Central memory CD8-positive, alpha-beta T cell (primary cell): ENCODE results near the gene BCL2L1.
A peak's percentile ranks its signal among the peaks of the same experiment; 100 is the strongest.

Experiments used
- ATAC-seq: fragments of 150-1000 bp; cut with Tn5 transposase; replicated peaks from 2 replicates; pipeline ENCODE4 v1.10.0; 2022; ENCODE audit warnings: mild to moderate bottlenecking, moderate FRiP score, moderate number of reproducible peaks; ENCODE audit not compliant: poor library complexity, severe bottlenecking; ENCODE audit errors: extremely low read depth
- DNase-seq, 2 donors: peaks; one replicate each; pipeline ENCODE4 v3.0.0; 2021; ENCODE audit warnings: low spot score in 2 of 2
- H3K27ac Mint-ChIP-seq: one replicate; pipeline ENCODE4 v1.8.0; 2022; ENCODE audit warnings: low read depth, mild to moderate bottlenecking, moderate library complexity, mixed read lengths
- H3K27me3 Mint-ChIP-seq: one replicate; pipeline ENCODE4 v1.8.0; 2022; ENCODE audit warnings: mixed read lengths
- H3K36me3 Mint-ChIP-seq: one replicate; pipeline ENCODE4 v1.8.0; 2022; ENCODE audit warnings: mild to moderate bottlenecking, moderate library complexity, mixed read lengths; ENCODE audit not compliant: insufficient read depth
- H3K4me1 Mint-ChIP-seq: one replicate; pipeline ENCODE4 v1.8.0; 2022; ENCODE audit warnings: mixed read lengths
- H3K4me3 Mint-ChIP-seq: one replicate; pipeline ENCODE4 v1.8.0; 2022; ENCODE audit warnings: mild to moderate bottlenecking, moderate library complexity, mixed read lengths
- H3K9me3 Mint-ChIP-seq: one replicate; pipeline ENCODE4 v1.8.0; 2022; ENCODE audit warnings: mixed read lengths

The BCL2L1 gene

GRCh38 chr20:31690124-31690666, 32.5 kb downstream of the BCL2L1 start:
- peak overlapping the region; percentile 72 for H3K27ac Mint-ChIP-seq
- H3K27me3 Mint-ChIP-seq = no peaks in the 10 kb centered on the region
- ATAC-seq (no peak), DNase-seq (no peak)
- H3K4me3 Mint-ChIP-seq = no peak overlapping the region
- H3K36me3 Mint-ChIP-seq = peaks cover 23% of the 10 kb centered on the region
- H3K4me1 Mint-ChIP-seq = peaks cover 68% of the 10 kb centered on the region
- no peaks in the 10 kb centered on the region for H3K9me3 Mint-ChIP-seq

DNA sequence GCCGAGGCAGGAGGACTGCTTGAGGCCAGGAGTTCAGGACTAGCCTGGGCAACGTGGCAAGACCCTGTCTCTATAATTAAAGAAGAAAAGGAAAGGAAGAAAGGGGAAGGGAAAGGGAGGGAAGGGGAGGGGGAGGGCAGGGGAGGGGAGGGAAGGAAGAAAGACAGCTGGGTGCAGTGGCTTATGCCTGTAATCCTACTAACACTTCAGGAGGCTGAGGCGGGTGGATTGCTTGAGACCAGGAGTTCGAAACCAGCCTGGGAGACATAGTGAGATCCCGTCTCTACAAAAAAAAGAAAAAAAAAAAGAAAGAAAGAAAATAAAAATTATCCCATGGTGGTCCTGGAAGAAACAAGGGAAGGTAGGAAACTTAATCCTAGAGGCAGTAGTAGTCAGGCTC, 33.5 kb downstream of the BCL2L1 start:
- H3K27ac Mint-ChIP-seq = peak overlapping the region; percentile 90
- DNase-seq (no peak), ATAC-seq (no peak)
- H3K9me3 Mint-ChIP-seq = no peaks in the 10 kb centered on the region
- no peaks in the 10 kb centered on the region for H3K27me3 Mint-ChIP-seq
- peaks cover 23% of the 10 kb centered on the region for H3K36me3 Mint-ChIP-seq
- H3K4me1 Mint-ChIP-seq = peaks cover 68% of the 10 kb centered on the region
- H3K4me3 Mint-ChIP-seq = no peak overlapping the region

DNA sequence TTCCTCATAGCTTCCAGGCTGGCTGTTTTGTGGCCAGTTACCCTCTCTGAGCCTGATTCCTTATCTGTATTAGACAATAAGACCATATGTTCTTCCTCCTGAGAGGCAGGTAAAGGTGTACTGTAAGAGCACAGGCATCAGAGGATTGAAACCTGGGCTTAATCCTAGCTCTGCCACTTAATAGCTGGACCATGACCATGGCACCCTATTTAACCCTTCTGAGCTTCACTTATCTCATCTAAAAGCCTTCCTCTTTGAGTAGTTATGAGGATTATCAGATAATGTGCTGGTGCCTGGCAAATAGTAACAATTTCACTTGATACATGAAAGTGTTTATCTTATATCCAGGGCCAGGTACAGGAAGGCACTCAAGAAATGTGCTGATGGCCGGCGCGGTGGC, 34.9 kb downstream of the BCL2L1 start:
- DNase-seq (no peak), ATAC-seq (no peak)
- Mint-ChIP-seq H3K27ac (peak overlapping the region; percentile 90), H3K27me3 (no peaks in the 10 kb centered on the region), H3K9me3 (no peaks in the 10 kb centered on the region), H3K4me3 (no peak overlapping the region), H3K36me3 (peaks cover 26% of the 10 kb centered on the region), H3K4me1 (peaks cover 69% of the 10 kb centered on the region)

- no peak overlapping the region for H3K4me3 Mint-ChIP-seq
- H3K9me3 Mint-ChIP-seq = no peaks in the 10 kb centered on the region
- H3K27ac Mint-ChIP-seq = peak overlapping the region; percentile 84
- DNase-seq (no peak), ATAC-seq (no peak)
- H3K36me3 Mint-ChIP-seq = peaks cover 21% of the 10 kb centered on the region
- peaks cover 72% of the 10 kb centered on the region for H3K4me1 Mint-ChIP-seq
- no peaks in the 10 kb centered on the region for H3K27me3 Mint-ChIP-seq
Observed at GRCh38 chr20:31685853-31686643, 36.6 kb downstream of the BCL2L1 start.

GRCh38 chr20:31684153-31685015, 38.3 kb downstream of the BCL2L1 start:
- peaks cover 18% of the 10 kb centered on the region for H3K36me3 Mint-ChIP-seq
- H3K4me1 Mint-ChIP-seq = peaks cover 81% of the 10 kb centered on the region
- H3K4me3 Mint-ChIP-seq = peak overlapping the region; percentile 36
- ATAC-seq (peak; percentile 56), DNase-seq (no peak)
- H3K27ac Mint-ChIP-seq = peak overlapping the region; percentile 84
- H3K27me3 Mint-ChIP-seq = no peaks in the 10 kb centered on the region
- H3K9me3 Mint-ChIP-seq = no peaks in the 10 kb centered on the region

- ATAC-seq = no peak
- Mint-ChIP-seq H3K4me1 (peaks cover 87% of the 10 kb centered on the region), H3K4me3 (peak overlapping the region; percentile 7)
Observed at GRCh38 chr20:31682927-31683326, 39.7 kb downstream of the BCL2L1 start.

GRCh38 chr20:31682352-31682751, 40.3 kb downstream of the BCL2L1 start:
- ATAC-seq (no peak), DNase-seq (no peak)
- Mint-ChIP-seq H3K4me1 (peaks cover 93% of the 10 kb centered on the region), H3K27ac (peak overlapping the region; percentile 88), H3K27me3 (no peaks in the 10 kb centered on the region), H3K4me3 (no peak overlapping the region), H3K36me3 (peaks cover 16% of the 10 kb centered on the region), H3K9me3 (no peaks in the 10 kb centered on the region)

More at GRCh38 chr20:31682927-31683326, 39.7 kb downstream of the BCL2L1 start:
- Mint-ChIP-seq H3K9me3 (no peaks in the 10 kb centered on the region), H3K36me3 (peaks cover 17% of the 10 kb centered on the region), H3K27me3 (no peaks in the 10 kb centered on the region), H3K27ac (peak overlapping the region; percentile 88)
- DNase-seq = no peak

- Mint-ChIP-seq H3K36me3 (peaks cover 14% of the 10 kb centered on the region), H3K27ac (peak overlapping the region; percentile 90), H3K4me1 (peaks cover 92% of the 10 kb centered on the region), H3K27me3 (no peaks in the 10 kb centered on the region), H3K4me3 (no peak overlapping the region), H3K9me3 (no peaks in the 10 kb centered on the region)
- ATAC-seq = no peak
- DNase-seq = no peak
Observed at GRCh38 chr20:31681769-31682168, 40.9 kb downstream of the BCL2L1 start.

GRCh38 chr20:31681128-31681727, 41.4 kb downstream of the BCL2L1 start:
- Mint-ChIP-seq H3K4me3 (no peak overlapping the region), H3K36me3 (peaks cover 11% of the 10 kb centered on the region), H3K27me3 (no peaks in the 10 kb centered on the region), H3K4me1 (peaks cover 92% of the 10 kb centered on the region), H3K27ac (peak overlapping the region; percentile 90), H3K9me3 (no peaks in the 10 kb centered on the region)
- no peak for ATAC-seq
- no peak for DNase-seq

GRCh38 chr20:31680286-31681127, 42.2 kb downstream of the BCL2L1 start:
- ATAC-seq (no peak), DNase-seq (no peak)
- Mint-ChIP-seq H3K4me1 (peaks cover 92% of the 10 kb centered on the region), H3K27ac (peak overlapping the region; percentile 90), H3K36me3 (peaks cover 14% of the 10 kb centered on the region), H3K27me3 (no peaks in the 10 kb centered on the region), H3K9me3 (no peaks in the 10 kb centered on the region), H3K4me3 (peak overlapping the region; percentile 8)

GRCh38 chr20:31679357-31680285, 43.0 kb downstream of the BCL2L1 start:
- Mint-ChIP-seq H3K4me3 (peak overlapping the region; percentile 33), H3K4me1 (peaks cover 91% of the 10 kb centered on the region), H3K9me3 (no peaks in the 10 kb centered on the region), H3K27me3 (no peaks in the 10 kb centered on the region), H3K27ac (peak overlapping the region; percentile 90), H3K36me3 (peaks cover 17% of the 10 kb centered on the region)
- DNase-seq = no peak
- no peak for ATAC-seq
